ENCODE data around the gene GCH1. TPM values are rescaled to one million over a fixed set of nuclear protein-coding genes. Genes with fewer than 3 reads are reported as not detected.
"Not testable (repeated sequence)": the region's sequence is repeated elsewhere in the genome, so short reads cannot be mapped to it uniquely, and the experiment has no call there.

GCH1 gene
- total RNA-seq, 1 donor from 2014 or later, result 15.0 TPM

DNA sequence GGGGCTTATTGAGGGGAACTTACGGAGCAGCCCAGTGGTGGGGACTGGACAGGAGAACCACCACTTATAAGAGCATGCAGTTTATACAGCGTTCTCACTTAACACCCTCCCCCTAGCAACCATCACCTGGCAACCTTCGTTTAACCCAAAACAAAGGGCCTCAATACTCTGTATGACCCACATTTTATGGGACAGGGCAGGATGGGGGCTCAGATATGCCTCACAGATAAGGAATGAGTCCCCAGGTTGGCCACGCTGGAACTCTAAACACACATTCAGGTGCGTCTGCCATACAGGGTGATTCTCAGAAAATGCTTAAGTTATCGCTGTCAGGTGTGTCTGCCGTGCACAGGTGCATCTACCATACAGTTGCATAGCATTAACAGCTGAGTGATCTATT, 99.2 kb downstream of the GCH1 start:
- DNase-seq (ENCODE audit: low read depth), result no peak
- no peak overlapping the region for H3K4me3 ChIP-seq (ENCODE audit: low read depth, low read length)
- TF ChIP-seq, protein P1, sequence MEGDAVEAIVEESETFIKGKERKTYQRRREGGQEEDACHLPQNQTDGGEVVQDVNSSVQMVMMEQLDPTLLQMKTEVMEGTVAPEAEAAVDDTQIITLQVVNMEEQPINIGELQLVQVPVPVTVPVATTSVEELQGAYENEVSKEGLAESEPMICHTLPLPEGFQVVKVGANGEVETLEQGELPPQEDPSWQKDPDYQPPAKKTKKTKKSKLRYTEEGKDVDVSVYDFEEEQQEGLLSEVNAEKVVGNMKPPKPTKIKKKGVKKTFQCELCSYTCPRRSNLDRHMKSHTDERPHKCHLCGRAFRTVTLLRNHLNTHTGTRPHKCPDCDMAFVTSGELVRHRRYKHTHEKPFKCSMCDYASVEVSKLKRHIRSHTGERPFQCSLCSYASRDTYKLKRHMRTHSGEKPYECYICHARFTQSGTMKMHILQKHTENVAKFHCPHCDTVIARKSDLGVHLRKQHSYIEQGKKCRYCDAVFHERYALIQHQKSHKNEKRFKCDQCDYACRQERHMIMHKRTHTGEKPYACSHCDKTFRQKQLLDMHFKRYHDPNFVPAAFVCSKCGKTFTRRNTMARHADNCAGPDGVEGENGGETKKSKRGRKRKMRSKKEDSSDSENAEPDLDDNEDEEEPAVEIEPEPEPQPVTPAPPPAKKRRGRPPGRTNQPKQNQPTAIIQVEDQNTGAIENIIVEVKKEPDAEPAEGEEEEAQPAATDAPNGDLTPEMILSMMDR (conservative IDR thresholded peaks at IDR 0.05; ENCODE audit: low read depth, low read length), result no peak

GRCh38 chr14:54801482-54801881, 101.1 kb downstream of the GCH1 start:
- not testable (repeated sequence) for DNase-seq (ENCODE audit: low read depth); H3K4me3 ChIP-seq (ENCODE audit: low read depth, low read length)

GRCh38 chr14:54798465-54799124, 104.0 kb downstream of the GCH1 start:
- no peak overlapping the region for H3K4me3 ChIP-seq (ENCODE audit: low read depth, low read length)
- DNase-seq (ENCODE audit: low read depth), result no peak
- TF ChIP-seq, protein P1 (conservative IDR thresholded peaks at IDR 0.05; ENCODE audit: low read depth, low read length), result no peak

- no peak for DNase-seq (ENCODE audit: low read depth)
- TF ChIP-seq, protein P1 (conservative IDR thresholded peaks at IDR 0.05; ENCODE audit: low read depth, low read length), result no peak
- no peak overlapping the region for H3K4me3 ChIP-seq (ENCODE audit: low read depth, low read length)
Observed at GRCh38 chr14:54797986-54798385, 104.6 kb downstream of the GCH1 start.

GRCh38 chr14:54797556-54797955, 105.1 kb downstream of the GCH1 start:
- TF ChIP-seq, protein P1 (conservative IDR thresholded peaks at IDR 0.05; ENCODE audit: low read depth, low read length), result no peak
- no peak for DNase-seq (ENCODE audit: low read depth)
- H3K4me3 ChIP-seq (ENCODE audit: low read depth, low read length), result no peak overlapping the region

DNA sequence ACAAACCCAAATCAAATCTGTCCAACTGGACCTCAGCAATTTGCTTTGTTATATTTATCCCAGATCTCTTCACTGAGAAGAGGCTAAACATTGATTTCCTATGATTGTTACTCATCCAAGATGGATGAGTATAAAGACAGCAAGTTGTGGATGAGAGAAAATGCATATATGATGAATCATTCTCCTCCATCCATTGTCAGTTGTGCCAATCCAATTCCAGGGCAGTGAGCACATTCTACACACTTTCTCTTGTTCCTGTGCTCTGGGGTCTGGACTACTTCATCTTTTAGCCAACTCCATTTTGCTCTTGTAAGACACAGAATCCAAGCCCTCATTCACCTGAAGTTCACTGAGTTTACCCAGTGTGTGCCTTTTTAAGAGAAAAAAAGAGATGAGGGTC, 105.7 kb downstream of the GCH1 start:
- H3K4me3 ChIP-seq (ENCODE audit: low read depth, low read length), result no peak overlapping the region
- DNase-seq (ENCODE audit: low read depth), result no peak
- TF ChIP-seq, protein P1 (conservative IDR thresholded peaks at IDR 0.05; ENCODE audit: low read depth, low read length), result no peak

GRCh38 chr14:54794796-54795195, 107.8 kb downstream of the GCH1 start:
- DNase-seq (ENCODE audit: low read depth), result no peak
- no peak overlapping the region for H3K4me3 ChIP-seq (ENCODE audit: low read depth, low read length)
- TF ChIP-seq, protein P1 (conservative IDR thresholded peaks at IDR 0.05; ENCODE audit: low read depth, low read length), result no peak
